ACC112 (cell line): ENCODE results near the gene CRB3.

Experiments
- H2AFZ ChIP-seq: fragments of 200-600 bp; sonication (generic); one replicate; pipeline ENCODE4 v1.6.0; 2017; ENCODE audit warnings: antibody characterized with exemption, low read length; ENCODE audit not compliant: unreplicated experiment
- H3K27ac ChIP-seq: fragments of 200-600 bp; sonication (generic); 2 replicates; pipeline ENCODE4 v1.5.1; 2014; ENCODE audit warnings: low read depth, mild to moderate bottlenecking, antibody characterized with exemption, low read length, moderate library complexity
- H3K27me3 ChIP-seq: fragments of 200-600 bp; sonication (generic); 2 replicates; pipeline ENCODE4 v1.6.1; 2014; ENCODE audit warnings: mild to moderate bottlenecking, antibody characterized with exemption, low read length, moderate library complexity, mixed read lengths; ENCODE audit not compliant: insufficient read depth
- H3K36me3 ChIP-seq: fragments of 200-600 bp; sonication (generic); 2 replicates; pipeline ENCODE4 v1.6.1; 2016; ENCODE audit warnings: mild to moderate bottlenecking, antibody characterized with exemption, low read length, moderate library complexity, mixed read lengths; ENCODE audit not compliant: insufficient read depth
- H3K4me1 ChIP-seq: fragments of 200-600 bp; sonication (generic); one replicate; pipeline ENCODE4 v1.6.1; 2016; ENCODE audit warnings: low read length, mixed read lengths; ENCODE audit not compliant: insufficient read depth, unreplicated experiment, control insufficient read depth
- H3K4me3 ChIP-seq: fragments of 200-600 bp; sonication (generic); 2 replicates; pipeline ENCODE4 v1.5.1; 2014; ENCODE audit warnings: mild to moderate bottlenecking, low read depth, low read length
- H3K79me2 ChIP-seq: fragments of 200-600 bp; sonication (generic); one replicate; pipeline ENCODE4 v1.6.0; 2016; ENCODE audit warnings: low read length; ENCODE audit not compliant: control insufficient read depth, unreplicated experiment, insufficient read depth

CRB3 gene

DNA sequence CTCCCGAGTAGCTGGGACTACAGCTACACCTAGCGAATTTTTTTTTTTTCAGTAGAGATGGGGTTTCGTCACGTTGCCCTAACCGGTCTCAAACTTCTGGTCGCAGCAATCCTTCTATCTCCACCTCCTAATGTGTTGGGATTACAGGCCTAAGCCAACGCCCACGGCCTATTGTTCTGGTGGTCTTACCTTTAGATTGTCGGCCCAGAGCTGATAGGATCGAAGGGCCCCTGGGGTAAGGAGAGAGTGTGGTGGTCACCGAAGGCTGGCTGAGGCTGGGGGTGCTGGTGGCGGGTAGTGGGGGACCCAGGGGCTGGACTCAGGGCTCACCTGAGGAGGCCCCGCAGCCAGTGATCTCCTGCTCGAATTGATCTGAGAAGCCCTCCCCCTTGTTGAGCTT lies 7.0 kb downstream of the CRB3 start:
- H3K79me2 ChIP-seq: no peaks in the 10 kb centered on the region
- peaks cover 20% of the 10 kb centered on the region for H3K27me3 ChIP-seq
- no peak overlapping the region for H2AFZ ChIP-seq
- no peak overlapping the region for H3K4me3 ChIP-seq
- H3K36me3 ChIP-seq: no peaks in the 10 kb centered on the region
- no peak overlapping the region for H3K27ac ChIP-seq
- H3K4me1 ChIP-seq: no peaks in the 10 kb centered on the region

DNA sequence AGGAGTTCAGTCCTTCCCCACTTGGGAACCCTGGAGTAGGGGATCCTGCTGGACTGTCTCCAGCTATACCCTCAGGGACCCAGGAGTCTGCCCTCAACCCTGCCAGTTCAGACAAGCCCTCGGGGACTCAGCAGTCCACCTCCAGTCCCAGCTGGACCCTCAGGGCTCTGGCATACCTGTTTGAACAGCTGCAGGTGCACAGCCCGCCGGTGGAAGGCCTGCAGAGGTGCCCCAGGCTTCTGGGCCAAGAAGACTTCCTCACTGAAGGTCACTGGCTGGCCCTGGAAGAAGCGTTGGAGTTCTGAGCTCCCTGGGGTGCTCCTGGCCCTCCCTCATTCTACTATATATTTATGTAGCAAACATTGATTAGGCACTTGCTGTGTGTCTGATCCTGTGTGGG lies 8.6 kb downstream of the CRB3 start:
- Histone ChIP-seq H3K4me1 (no peaks in the 10 kb centered on the region), H3K27ac (no peak overlapping the region), H2AFZ (no peak overlapping the region), H3K4me3 (no peak overlapping the region), H3K27me3 (peaks cover 19% of the 10 kb centered on the region; the same call in 1 of the 2 replicates), H3K36me3 (no peaks in the 10 kb centered on the region), H3K79me2 (no peaks in the 10 kb centered on the region)

DNA sequence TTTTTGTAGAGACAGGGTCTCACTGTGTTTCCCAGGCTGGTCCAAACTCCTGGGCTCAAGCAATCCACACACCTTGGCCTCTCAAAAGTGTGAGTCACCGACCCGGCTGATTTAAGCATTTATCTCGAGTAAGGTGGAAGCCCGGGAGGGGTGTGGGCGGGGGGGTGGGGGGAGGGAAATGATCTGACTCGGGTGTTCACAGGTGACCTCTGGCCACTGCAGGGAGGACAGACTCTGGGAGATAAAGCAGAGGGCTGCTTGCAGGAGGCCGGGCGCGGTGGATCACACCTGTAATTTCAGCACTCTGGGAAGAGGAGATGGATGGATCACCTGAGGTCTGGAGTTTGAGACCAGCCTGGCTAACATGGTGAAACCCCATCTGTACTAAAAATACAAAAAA lies 9.6 kb downstream of the CRB3 start:
- H3K79me2 ChIP-seq: no peaks in the 10 kb centered on the region
- no peaks in the 10 kb centered on the region for H3K36me3 ChIP-seq
- no peak overlapping the region for H2AFZ ChIP-seq
- no peak overlapping the region for H3K4me3 ChIP-seq
- H3K27me3 ChIP-seq: peaks cover 19% of the 10 kb centered on the region; the same call in 1 of the 2 replicates
- no peaks in the 10 kb centered on the region for H3K4me1 ChIP-seq
- H3K27ac ChIP-seq: no peak overlapping the region

DNA sequence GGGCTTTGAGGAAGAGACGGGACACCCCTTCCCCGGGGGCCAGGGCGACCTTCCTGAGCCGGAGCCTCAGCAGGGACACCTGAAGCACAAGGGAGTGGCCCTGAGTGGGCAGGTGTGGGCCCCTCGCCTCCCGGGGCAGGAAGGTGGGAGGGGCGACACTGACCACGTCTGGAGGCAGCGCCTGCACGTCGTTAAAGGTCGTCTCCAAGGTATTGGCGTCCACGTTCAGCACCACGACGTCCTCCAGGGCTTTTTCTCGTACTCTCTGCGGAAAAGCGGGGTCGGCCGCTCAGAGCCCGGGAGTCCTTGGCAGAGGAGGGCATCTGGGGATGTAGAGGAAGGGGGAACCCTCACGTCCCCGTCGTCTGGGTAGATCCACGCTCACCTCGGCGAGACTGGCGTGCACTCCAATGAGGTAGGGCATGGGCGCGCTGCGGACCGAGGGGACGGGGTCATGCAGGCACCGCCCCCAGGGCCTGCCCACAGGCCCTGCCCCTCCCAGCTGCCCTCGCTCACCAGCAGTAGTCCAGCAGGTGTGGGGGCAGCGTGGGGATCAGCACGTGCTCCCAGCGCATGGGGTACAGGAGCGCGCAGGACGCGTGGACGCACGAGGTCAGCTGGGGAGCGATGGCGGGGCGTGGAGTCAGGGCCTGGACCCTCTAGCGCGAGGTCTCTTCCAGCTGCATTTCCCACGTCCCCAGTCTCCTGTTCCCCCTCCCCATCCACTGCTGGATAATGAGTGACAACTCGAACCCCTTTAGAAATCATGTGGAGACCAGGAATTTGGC lies 11.4 kb downstream of the CRB3 start:
- Histone ChIP-seq H3K4me1 (no peaks in the 10 kb centered on the region), H3K27ac (no peak overlapping the region), H3K4me3 (no peak overlapping the region), H2AFZ (no peak overlapping the region), H3K36me3 (no peaks in the 10 kb centered on the region), H3K27me3 (peaks cover 19% of the 10 kb centered on the region; the same call in 1 of the 2 replicates), H3K79me2 (no peaks in the 10 kb centered on the region)

DNA sequence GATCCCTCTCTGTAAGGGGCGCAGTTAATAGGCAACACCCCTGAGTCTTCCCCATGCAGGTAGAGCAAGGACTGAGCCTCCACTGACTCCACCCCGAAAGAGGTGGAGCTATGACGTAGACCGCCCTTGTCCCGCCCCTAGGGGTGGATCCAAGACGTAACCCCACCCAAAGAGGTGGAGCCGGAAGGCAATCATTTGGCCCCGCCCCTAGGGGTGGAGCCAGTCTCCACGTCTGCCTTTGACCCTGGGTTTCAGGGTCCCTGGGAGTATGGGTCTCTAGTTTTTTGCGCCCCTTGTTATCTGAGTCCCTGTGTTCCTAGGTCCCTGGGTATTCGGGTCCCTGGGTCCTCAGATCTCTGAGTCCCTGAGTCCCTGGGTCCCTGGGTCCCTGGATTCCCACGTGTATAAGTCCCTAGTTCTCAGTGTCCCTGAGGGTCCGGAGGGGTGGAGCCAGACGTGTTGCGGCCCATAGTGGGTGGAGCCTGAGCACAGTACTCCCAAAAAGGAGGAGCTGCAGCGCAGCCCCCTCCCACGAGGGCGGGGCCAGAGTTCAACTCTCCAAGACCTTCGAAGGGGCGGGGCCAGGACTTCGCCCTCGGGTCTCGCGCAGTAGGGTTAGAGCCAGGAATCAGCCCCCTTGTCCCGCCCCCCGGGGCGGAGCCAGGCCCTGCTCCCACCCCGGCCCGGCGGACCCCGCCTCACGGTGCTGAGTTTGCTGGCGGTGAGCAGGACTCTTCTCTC lies 12.3 kb downstream of the CRB3 start:
- Histone ChIP-seq H3K79me2 (no peaks in the 10 kb centered on the region), H3K36me3 (no peaks in the 10 kb centered on the region), H3K4me3 (0 out of 2 replicates have a peak overlapping the region, but pooled peaks have one; percentile 16), H3K27ac (no peak overlapping the region), H2AFZ (no peak overlapping the region), H3K27me3 (peaks cover 19% of the 10 kb centered on the region; the same call in 1 of the 2 replicates), H3K4me1 (no peaks in the 10 kb centered on the region)

DNA sequence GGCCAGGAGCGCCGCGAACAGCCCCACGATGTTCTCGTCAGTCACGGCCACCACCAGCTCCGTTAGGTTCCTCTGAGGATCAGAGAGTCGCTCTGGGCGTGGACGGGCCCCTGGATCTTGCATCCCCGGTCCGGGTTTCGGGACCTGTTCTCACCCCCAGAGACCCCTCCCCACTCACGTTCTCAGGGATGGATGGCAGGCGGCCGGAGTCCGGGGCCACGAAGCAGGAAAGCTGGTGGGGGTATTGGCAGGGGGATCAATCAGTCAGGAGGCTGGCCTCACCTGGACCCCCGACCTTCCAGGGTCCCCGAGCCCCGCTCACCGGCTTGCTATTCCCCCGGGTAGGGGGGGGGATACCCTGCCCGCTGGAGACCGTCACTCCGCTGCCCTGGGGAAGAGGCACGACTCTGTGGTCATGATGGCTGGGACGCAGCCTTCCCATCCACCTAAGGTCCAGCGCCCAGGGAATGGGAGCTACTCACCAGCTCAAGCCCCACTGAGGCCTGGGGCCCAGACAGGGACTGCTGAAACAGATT lies 12.9 kb downstream of the CRB3 start:
- Histone ChIP-seq H3K4me3 (0 out of 2 replicates have a peak overlapping the region, but pooled peaks have one; percentile 16), H3K4me1 (no peaks in the 10 kb centered on the region), H2AFZ (no peak overlapping the region), H3K79me2 (no peaks in the 10 kb centered on the region), H3K27me3 (peaks cover 19% of the 10 kb centered on the region; the same call in 1 of the 2 replicates), H3K27ac (no peak overlapping the region), H3K36me3 (no peaks in the 10 kb centered on the region)

DNA sequence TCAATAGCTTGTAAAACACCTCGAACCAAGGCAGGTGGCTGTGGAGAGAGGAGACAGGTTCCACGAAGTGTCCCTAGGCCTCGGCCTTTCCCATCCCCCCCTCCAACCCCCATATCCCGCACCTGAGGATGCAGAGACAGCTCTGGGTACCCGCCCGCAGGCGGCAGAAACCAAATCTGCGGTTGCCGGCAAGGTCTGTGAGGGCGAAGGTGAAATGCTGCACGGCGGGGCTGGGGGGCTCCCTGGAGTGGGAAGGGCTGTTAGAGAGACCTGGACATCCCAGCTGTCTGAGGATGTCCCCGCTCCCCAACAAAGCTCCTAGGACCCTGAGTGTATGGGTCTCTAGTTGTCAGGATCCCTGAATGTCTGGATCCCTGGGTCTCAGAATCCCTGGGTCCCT lies 14.7 kb downstream of the CRB3 start:
- H3K4me3 ChIP-seq: no peak overlapping the region
- H3K79me2 ChIP-seq: no peaks in the 10 kb centered on the region
- no peaks in the 10 kb centered on the region for H3K36me3 ChIP-seq
- no peaks in the 10 kb centered on the region for H3K4me1 ChIP-seq
- no peak overlapping the region for H2AFZ ChIP-seq
- H3K27me3 ChIP-seq: peaks cover 19% of the 10 kb centered on the region; the same call in 1 of the 2 replicates
- no peak overlapping the region for H3K27ac ChIP-seq

DNA sequence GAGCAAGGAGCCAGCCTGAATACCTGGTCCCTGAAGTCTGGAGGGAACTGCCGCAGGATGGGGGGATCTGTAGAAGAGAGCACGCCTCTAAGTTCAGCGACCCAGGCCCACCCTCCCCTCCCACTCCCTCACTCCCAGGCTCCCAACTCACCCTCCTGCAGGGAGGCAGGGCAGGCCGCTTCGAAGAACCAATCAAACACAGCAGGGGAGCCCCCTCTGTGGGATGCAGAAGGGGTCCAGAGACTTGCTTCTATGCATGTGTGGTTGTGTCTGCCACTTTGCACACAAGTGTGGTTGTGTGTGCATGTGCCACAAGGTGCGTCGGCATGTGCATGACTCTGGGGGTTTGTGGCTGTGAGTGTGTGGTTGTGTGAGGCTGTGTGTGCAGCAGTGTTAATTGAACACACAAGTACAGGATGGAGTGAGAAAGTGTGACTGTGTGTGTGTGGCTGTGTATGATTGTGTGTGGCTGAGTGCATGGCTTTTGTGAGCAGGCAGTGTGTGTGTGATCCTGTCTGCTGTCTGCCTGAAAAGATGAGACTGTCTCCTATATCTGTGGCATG lies 15.8 kb downstream of the CRB3 start:
- Histone ChIP-seq H3K4me1 (no peaks in the 10 kb centered on the region), H3K4me3 (no peak overlapping the region), H3K79me2 (no peaks in the 10 kb centered on the region), H3K36me3 (no peaks in the 10 kb centered on the region), H3K27me3 (peaks cover 16% of the 10 kb centered on the region; the same call in 1 of the 2 replicates), H3K27ac (no peak overlapping the region), H2AFZ (no peak overlapping the region)

DNA sequence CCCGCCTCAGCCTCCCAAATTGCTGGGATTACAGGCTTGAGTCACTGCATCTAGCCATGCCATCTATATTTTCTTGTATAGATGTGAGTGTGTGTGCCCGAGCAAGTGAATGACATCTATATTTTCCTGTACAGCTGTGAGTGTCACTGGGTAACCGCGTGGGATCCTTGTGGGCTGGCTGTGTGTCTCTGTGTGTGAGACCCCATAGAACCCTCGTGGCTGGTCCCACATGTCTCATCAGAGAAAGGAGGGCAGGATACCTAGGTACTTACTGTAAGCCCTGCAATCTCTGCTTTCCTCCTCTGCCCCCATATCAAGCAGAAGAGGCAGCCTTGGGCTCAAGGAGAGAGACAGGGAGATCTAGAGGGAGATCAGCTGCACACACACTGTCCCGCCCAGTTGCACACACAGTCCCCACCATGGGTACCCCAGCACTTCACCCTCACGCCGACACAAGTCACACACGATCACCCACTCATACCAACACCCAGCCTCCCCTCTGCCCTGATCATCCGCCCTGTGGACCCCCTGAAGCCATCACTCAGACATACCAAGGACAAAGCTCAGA lies 16.9 kb downstream of the CRB3 start:
- H3K36me3 ChIP-seq: no peaks in the 10 kb centered on the region
- H2AFZ ChIP-seq: no peak overlapping the region
- no peak overlapping the region for H3K4me3 ChIP-seq
- no peak overlapping the region for H3K27ac ChIP-seq
- H3K4me1 ChIP-seq: no peaks in the 10 kb centered on the region
- no peaks in the 10 kb centered on the region for H3K79me2 ChIP-seq
- H3K27me3 ChIP-seq: peaks cover 6% of the 10 kb centered on the region; the same call in 1 of the 2 replicates

DNA sequence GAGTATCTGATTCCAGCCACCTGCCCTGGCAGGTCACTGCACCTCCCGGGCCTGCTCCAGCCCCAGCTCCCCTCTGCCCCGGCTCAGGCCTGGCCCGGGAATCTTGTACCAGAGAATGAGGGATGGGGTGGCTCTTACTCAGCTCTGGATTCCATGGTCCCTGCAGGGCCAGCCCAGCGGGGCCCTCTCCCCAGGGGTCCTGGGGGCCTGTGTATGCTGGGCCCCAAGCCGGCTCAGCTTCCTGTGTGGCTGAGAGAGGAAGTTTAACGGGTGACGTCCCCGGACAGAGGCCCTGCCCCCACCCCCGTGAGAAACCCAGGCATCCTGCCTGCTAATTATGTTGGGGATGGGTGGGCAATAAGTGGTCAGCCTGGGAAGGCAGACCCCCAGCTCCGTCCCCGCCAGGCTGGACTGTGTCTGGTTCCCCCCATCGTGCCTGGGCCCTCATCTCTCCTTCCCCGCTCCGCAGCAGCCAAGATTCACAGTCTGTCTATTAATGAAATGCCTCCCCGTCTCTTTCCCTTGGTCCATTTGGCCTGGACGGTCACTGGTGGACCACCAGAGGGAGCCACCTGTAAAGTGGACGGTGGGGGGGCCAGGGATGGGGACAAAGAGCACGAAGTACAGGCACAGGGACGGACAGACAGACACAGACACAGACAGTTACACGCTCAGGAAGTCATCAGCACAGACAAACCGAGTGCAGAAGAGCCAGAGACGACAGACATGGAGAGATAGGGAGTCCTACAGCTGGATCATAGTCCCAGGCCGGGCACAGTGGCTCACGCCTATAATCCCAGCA lies 17.7 kb downstream of the CRB3 start, which contains the start of gene DENND1C:
Gene DENND1C, minus strand, starts transcription at position 247 of the 802 bp plus-strand sequence. Its CDS starts 92 bp downstream, at position 155.
- Histone ChIP-seq H3K4me3 (no peak within 1 kb of the TSS), H3K27ac (no peak within 1 kb of the TSS), H3K79me2 (no peaks in the 10 kb centered on the region), H3K27me3 (no peaks in the 10 kb centered on the region), H3K4me1 (no peaks in the 10 kb centered on the region), H2AFZ (no peak within 1 kb of the TSS), H3K36me3 (no peaks in the 10 kb centered on the region)
